ENCODE data around the gene MRNIP. TPM values are rescaled to one million over a fixed set of nuclear protein-coding genes. Genes with fewer than 3 reads are reported as not detected.

Gene MRNIP
- total RNA-seq, 3 donors from 2014 or later (not counting 1 experiment from before 2014, with no cell fraction given) = 19.7 to 40.2 (median 25.4) TPM

GRCh38 chr5:179797741-179798140 lies 60.9 kb downstream of the MRNIP start:
- DNase-seq (no peak), ATAC-seq (no peak)
- H3K27ac ChIP-seq (ENCODE audit: low read length) = no peak overlapping the region
- H3K4me1 ChIP-seq (ENCODE audit: control insufficient read depth, insufficient read depth, low read length) = peaks cover 45% of the 10 kb centered on the region
- Mint-ChIP-seq H3K4me1 (peaks cover 28 to 39% of the 10 kb centered on the region in 2 donors), H3K4me3 (no peak overlapping the region), H3K27ac (peak overlapping the region in 1 of 2 donors; percentile 56), H3K27me3 (ENCODE audit: low read depth in 2 of 2) (no peaks in the 10 kb centered on the region), H3K9me3 (no peaks in the 10 kb centered on the region), H3K36me3 (no peaks in the 10 kb centered on the region)
- H3K4me3 ChIP-seq (ENCODE audit: low read length) = no peak overlapping the region
- intact Hi-C loops (cut with micrococcal nuclease) = loop anchor here (2.0 kb wide), 1 partner anchor 35 kb away; no protein-coding TSS in a partner anchor
- H3K36me3 ChIP-seq (ENCODE audit: control insufficient read depth, insufficient read depth, low read length) = peaks cover 12% of the 10 kb centered on the region
- no peak for TF ChIP-seq CTCF (IDR thresholded peaks at IDR 0.05)
- no peaks in the 10 kb centered on the region for H3K27me3 ChIP-seq (ENCODE audit: control insufficient read depth, insufficient read depth, low read length)
- WGBS (ENCODE audit: insufficient coverage) = 97% methylated on average over 30 of the region's 30 CpGs
- no peaks in the 10 kb centered on the region for H3K9me3 ChIP-seq (ENCODE audit: control insufficient read depth, insufficient read depth, low read length)

- DNase-seq = no peak
- Mint-ChIP-seq H3K27ac (peak overlapping the region; percentile 23 to 56), H3K4me3 (peak overlapping the region; percentile 75), H3K4me1 (peaks cover 27 to 43% of the 10 kb centered on the region in 2 donors), H3K36me3 (no peaks in the 10 kb centered on the region), H3K9me3 (no peaks in the 10 kb centered on the region), H3K27me3 (ENCODE audit: low read depth in 2 of 2) (no peaks in the 10 kb centered on the region)
- H3K4me1 ChIP-seq (ENCODE audit: control insufficient read depth, insufficient read depth, low read length) = peaks cover 49% of the 10 kb centered on the region
- no peaks in the 10 kb centered on the region for H3K27me3 ChIP-seq (ENCODE audit: control insufficient read depth, insufficient read depth, low read length)
- H3K36me3 ChIP-seq (ENCODE audit: control insufficient read depth, insufficient read depth, low read length) = peaks cover 12% of the 10 kb centered on the region
- peak overlapping the region; percentile 40 for H3K4me3 ChIP-seq (ENCODE audit: low read length)
- intact Hi-C loops (cut with micrococcal nuclease) = loop anchor here (2.0 kb wide), 1 partner anchor 34 kb away; no protein-coding TSS in a partner anchor
- peak overlapping the region; percentile 58 for H3K27ac ChIP-seq (ENCODE audit: low read length)
- TF ChIP-seq CTCF (IDR thresholded peaks at IDR 0.05) = no peak
- ATAC-seq = no peak
- WGBS (ENCODE audit: insufficient coverage) = 93% methylated on average over 20 of the region's 21 CpGs
- no peaks in the 10 kb centered on the region for H3K9me3 ChIP-seq (ENCODE audit: control insufficient read depth, insufficient read depth, low read length)
These were observed 61.6 kb downstream of the MRNIP start for GRCh38 chr5:179796877-179797608.

GRCh38 chr5:179795863-179796833 lies 62.5 kb downstream of the MRNIP start:
- H3K27me3 Mint-ChIP-seq (ENCODE audit: low read depth in 2 of 2) = no peaks in the 10 kb centered on the region
- H3K4me3 Mint-ChIP-seq = peak overlapping the region; percentile 75
- peak; percentile 80 to 84 for DNase-seq
- 3% methylated on average over 113 of the region's 113 CpGs for WGBS (ENCODE audit: insufficient coverage)
- no peaks in the 10 kb centered on the region for H3K9me3 ChIP-seq (ENCODE audit: control insufficient read depth, insufficient read depth, low read length)
- no peaks in the 10 kb centered on the region for H3K9me3 Mint-ChIP-seq
- H3K4me1 ChIP-seq (ENCODE audit: control insufficient read depth, insufficient read depth, low read length) = peaks cover 44% of the 10 kb centered on the region
- peaks cover 22 to 38% of the 10 kb centered on the region in 2 donors for H3K4me1 Mint-ChIP-seq
- peaks cover 12% of the 10 kb centered on the region for H3K36me3 ChIP-seq (ENCODE audit: control insufficient read depth, insufficient read depth, low read length)
- peak; percentile 73 for TF ChIP-seq CTCF (IDR thresholded peaks at IDR 0.05)
- H3K27me3 ChIP-seq (ENCODE audit: control insufficient read depth, insufficient read depth, low read length) = no peaks in the 10 kb centered on the region
- ATAC-seq = peak; percentile 75 to 87 (median 82)
- intact Hi-C loops (cut with micrococcal nuclease) = loop anchor here (2.0 kb wide), 2 partner anchors 33 to 99 kb away; no protein-coding TSS in a partner anchor
- H3K27ac ChIP-seq (ENCODE audit: low read length) = peak overlapping the region; percentile 58
- no peaks in the 10 kb centered on the region for H3K36me3 Mint-ChIP-seq
- H3K27ac Mint-ChIP-seq = peak overlapping the region; percentile 23 to 56
- peak overlapping the region; percentile 40 for H3K4me3 ChIP-seq (ENCODE audit: low read length)
